HG02981 (cell line): Measurements from ENCODE around the gene SRGAP2.
"Not testable (repeated sequence)": the region's sequence is repeated elsewhere in the genome, so short reads cannot be mapped to it uniquely, and the experiment has no call there.

Source experiments
- ATAC-seq: cut with Tn5 transposase; IDR thresholded peaks from one replicate; pipeline ENCODE4 v1.9.1; 2021; ENCODE audit warnings: mild to moderate bottlenecking, moderate library complexity; ENCODE audit not compliant: unreplicated experiment

SRGAP2 gene

GRCh38 chr1:206204871-206205270, 1.5 kb downstream of the SRGAP2 start:
- not testable (repeated sequence) for ATAC-seq

GRCh38 chr1:206205569-206205968, 2.2 kb downstream of the SRGAP2 start:
- not testable (repeated sequence) for ATAC-seq

GRCh38 chr1:206210802-206211201, 7.5 kb downstream of the SRGAP2 start:
- not testable (repeated sequence) for ATAC-seq

- ATAC-seq: not testable (repeated sequence)
Measured at GRCh38 chr1:206215600-206216392, 12.5 kb downstream of the SRGAP2 start.

GRCh38 chr1:206218285-206218684, 14.9 kb downstream of the SRGAP2 start:
- ATAC-seq: not testable (repeated sequence)

- not testable (repeated sequence) for ATAC-seq
Measured at GRCh38 chr1:206218765-206219164, 15.4 kb downstream of the SRGAP2 start.

GRCh38 chr1:206219514-206220331, 16.4 kb downstream of the SRGAP2 start:
- ATAC-seq: not testable (repeated sequence)

GRCh38 chr1:206220332-206221000, 17.1 kb downstream of the SRGAP2 start:
- not testable (repeated sequence) for ATAC-seq

GRCh38 chr1:206221585-206221984, 18.2 kb downstream of the SRGAP2 start:
- ATAC-seq: not testable (repeated sequence)

GRCh38 chr1:206224190-206224776, 20.9 kb downstream of the SRGAP2 start:
- ATAC-seq: not testable (repeated sequence)

GRCh38 chr1:206225386-206225785, 22.0 kb downstream of the SRGAP2 start:
- not testable (repeated sequence) for ATAC-seq

GRCh38 chr1:206226886-206227285, 23.5 kb downstream of the SRGAP2 start:
- not testable (repeated sequence) for ATAC-seq

GRCh38 chr1:206229286-206229685, 25.9 kb downstream of the SRGAP2 start:
- not testable (repeated sequence) for ATAC-seq

- not testable (repeated sequence) for ATAC-seq
Measured at GRCh38 chr1:206231989-206232388, 28.6 kb downstream of the SRGAP2 start.

- ATAC-seq: peak; percentile 78
Measured at GRCh38 chr1:206232970-206233645, 29.8 kb downstream of the SRGAP2 start.

GRCh38 chr1:206234189-206234916, 31.0 kb downstream of the SRGAP2 start:
- not testable (repeated sequence) for ATAC-seq

GRCh38 chr1:206235190-206235589, 31.8 kb downstream of the SRGAP2 start:
- not testable (repeated sequence) for ATAC-seq

GRCh38 chr1:206240288-206240687, 36.9 kb downstream of the SRGAP2 start:
- peak; percentile 43 for ATAC-seq

- ATAC-seq: peak; percentile 98
Measured at GRCh38 chr1:206243335-206243734, 40.0 kb downstream of the SRGAP2 start.
